Measurements from ENCODE around the gene TUBA4B. TPM values are rescaled to one million over a fixed set of nuclear protein-coding genes. Genes with fewer than 3 reads are reported as not detected.

The TUBA4B gene
- polyA plus RNA-seq, 3 donors, result not detected

- no peak for DNase-seq
- peak overlapping the region; percentile 18 to 88 (median 68) for H3K27ac Mint-ChIP-seq
- peaks cover 0 to 15% (median 6%) of the 10 kb centered on the region in 7 donors for H3K9me3 Mint-ChIP-seq
- intact Hi-C loops (cut with micrococcal nuclease), result loop anchor here in 1 of 2 donors (5.0 kb wide), 1 partner anchor 68 kb away; no protein-coding TSS in a partner anchor
- peaks cover 54 to 63% of the 10 kb centered on the region in 2 donors for H3K36me3 Mint-ChIP-seq
- H3K27me3 Mint-ChIP-seq (ENCODE audit: low read depth in 3 of 3), result peaks cover 21 to 32% (median 25%) of the 10 kb centered on the region in 3 donors
- Histone ChIP-seq H2AFZ (ENCODE audit: insufficient read depth, low read depth, low read length, poor library complexity, severe bottlenecking) (peak overlapping the region; percentile 82), H3K9me3 (replicated peaks in 1 of 2; ENCODE audit: control insufficient read depth in 1 of 2, insufficient read depth in 1 of 2, low read length in 2 of 2) (no peaks in the 10 kb centered on the region), H3K4me3 (replicated peaks in 1 of 3; ENCODE audit: low read depth in 2 of 3, low read length in 3 of 3) (peak overlapping the region; percentile 80 to 89 (median 81)), H3K9ac (ENCODE audit: insufficient read depth, low read length, poor library complexity, severe bottlenecking) (peak overlapping the region; percentile 89), H4K20me1 (ENCODE audit: insufficient read depth, low read length) (peaks cover 56% of the 10 kb centered on the region), H3K36me3 (replicated peaks in 1 of 2; ENCODE audit: control insufficient read depth in 1 of 2, insufficient read depth in 2 of 2, low read length in 2 of 2) (peaks cover 32 to 48% of the 10 kb centered on the region in 2 donors), H3K79me2 (ENCODE audit: insufficient read depth, low read length) (peaks cover 27% of the 10 kb centered on the region), H3K4me2 (replicated peaks; ENCODE audit: extremely low read depth, low read length, poor library complexity, severe bottlenecking) (peak overlapping the region; percentile 96), H3K27me3 (ENCODE audit: control insufficient read depth in 2 of 2, insufficient read depth in 2 of 2, low read length in 2 of 2) (peaks cover 0 to 18% of the 10 kb centered on the region in 2 donors), H3K4me1 (ENCODE audit: control insufficient read depth in 1 of 2, insufficient read depth in 2 of 2, low read length in 2 of 2) (peaks cover 45 to 50% of the 10 kb centered on the region in 2 donors), H3K27ac (ENCODE audit: low read depth in 1 of 2, low read length in 2 of 2) (peak overlapping the region in 1 of 2 donors; percentile 86)
- TF ChIP-seq, protein P1, sequence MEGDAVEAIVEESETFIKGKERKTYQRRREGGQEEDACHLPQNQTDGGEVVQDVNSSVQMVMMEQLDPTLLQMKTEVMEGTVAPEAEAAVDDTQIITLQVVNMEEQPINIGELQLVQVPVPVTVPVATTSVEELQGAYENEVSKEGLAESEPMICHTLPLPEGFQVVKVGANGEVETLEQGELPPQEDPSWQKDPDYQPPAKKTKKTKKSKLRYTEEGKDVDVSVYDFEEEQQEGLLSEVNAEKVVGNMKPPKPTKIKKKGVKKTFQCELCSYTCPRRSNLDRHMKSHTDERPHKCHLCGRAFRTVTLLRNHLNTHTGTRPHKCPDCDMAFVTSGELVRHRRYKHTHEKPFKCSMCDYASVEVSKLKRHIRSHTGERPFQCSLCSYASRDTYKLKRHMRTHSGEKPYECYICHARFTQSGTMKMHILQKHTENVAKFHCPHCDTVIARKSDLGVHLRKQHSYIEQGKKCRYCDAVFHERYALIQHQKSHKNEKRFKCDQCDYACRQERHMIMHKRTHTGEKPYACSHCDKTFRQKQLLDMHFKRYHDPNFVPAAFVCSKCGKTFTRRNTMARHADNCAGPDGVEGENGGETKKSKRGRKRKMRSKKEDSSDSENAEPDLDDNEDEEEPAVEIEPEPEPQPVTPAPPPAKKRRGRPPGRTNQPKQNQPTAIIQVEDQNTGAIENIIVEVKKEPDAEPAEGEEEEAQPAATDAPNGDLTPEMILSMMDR (IDR thresholded peaks at IDR 0.05), result no peak
- H3K4me1 Mint-ChIP-seq, result peaks cover 53% of the 10 kb centered on the region
- peak overlapping the region; percentile 95 to 98 for H3K4me3 Mint-ChIP-seq
- 1% methylated on average over 19 of the region's 19 CpGs for WGBS (ENCODE audit: insufficient coverage)
Measured at GRCh38 chr2:219228911-219229304, 24.1 kb upstream of the TUBA4B start.

DNA sequence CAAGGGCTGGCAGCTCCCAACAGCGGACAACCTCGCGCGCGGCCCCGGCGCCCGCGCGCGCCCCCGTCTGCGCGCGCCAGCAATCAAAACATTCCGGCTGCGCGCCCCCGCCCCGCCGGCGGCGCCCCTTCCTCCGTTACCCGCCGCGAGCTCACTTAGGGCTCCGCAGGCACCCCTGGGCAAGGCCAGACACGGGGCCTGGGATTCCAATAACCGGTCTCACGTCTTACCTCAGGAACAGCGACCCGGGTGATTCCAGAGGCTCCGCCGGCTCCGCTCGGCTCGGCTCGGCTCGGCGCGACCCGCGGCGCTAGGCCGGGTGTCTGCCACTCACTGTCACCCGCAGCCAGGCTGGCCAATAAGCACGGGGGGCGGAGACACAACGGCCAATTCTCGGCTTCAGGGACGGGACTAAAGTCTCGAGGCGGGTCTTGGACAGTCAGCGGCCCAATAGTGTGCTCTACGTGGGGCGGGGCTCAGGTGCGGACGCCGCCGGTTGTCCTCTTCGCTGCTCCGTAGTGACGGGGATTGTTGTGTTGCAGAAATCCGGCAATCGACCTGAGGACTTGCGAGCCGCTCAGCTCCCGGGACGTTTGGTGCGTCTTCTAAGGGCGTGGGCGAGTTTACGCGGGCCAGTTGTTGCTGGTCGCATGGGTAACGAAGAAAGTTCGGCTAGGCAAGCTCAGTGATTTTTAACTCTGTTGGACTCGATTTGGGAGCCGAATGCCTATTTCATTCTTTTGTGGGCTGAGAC lies 23.6 kb upstream of the TUBA4B start, which contains the start of the genes ANKZF1 and ATG9A:
TSS of gene ANKZF1 (plus strand) at position 502 of the 754 bp plus-strand sequence. CDS start 452 bp downstream, outside the sequence.
TSS of gene ATG9A (minus strand) at position 332 of the 754 bp plus-strand sequence. CDS start 1,612 bp downstream, outside the sequence.
- Histone ChIP-seq H3K9me3 (replicated peaks in 1 of 2; ENCODE audit: control insufficient read depth in 1 of 2, insufficient read depth in 1 of 2, low read length in 2 of 2) (no peaks in the 10 kb centered on the region), H3K4me3 (replicated peaks in 1 of 3; ENCODE audit: low read depth in 2 of 3, low read length in 3 of 3) (peak within 1 kb of the TSS; percentile 80 to 89 (median 81)), H3K4me2 (replicated peaks; ENCODE audit: extremely low read depth, low read length, poor library complexity, severe bottlenecking) (peak within 1 kb of the TSS; percentile 96), H3K27ac (ENCODE audit: low read depth in 1 of 2, low read length in 2 of 2) (peak within 1 kb of the TSS; percentile 67 to 86), H4K20me1 (ENCODE audit: insufficient read depth, low read length) (peaks cover 50% of the 10 kb centered on the region), H3K36me3 (replicated peaks in 1 of 2; ENCODE audit: control insufficient read depth in 1 of 2, insufficient read depth in 2 of 2, low read length in 2 of 2) (peaks cover 32 to 48% of the 10 kb centered on the region in 2 donors), H3K9ac (ENCODE audit: insufficient read depth, low read length, poor library complexity, severe bottlenecking) (peak within 1 kb of the TSS; percentile 89), H2AFZ (ENCODE audit: insufficient read depth, low read depth, low read length, poor library complexity, severe bottlenecking) (peak within 1 kb of the TSS; percentile 82), H3K79me2 (ENCODE audit: insufficient read depth, low read length) (peaks cover 27% of the 10 kb centered on the region), H3K4me1 (ENCODE audit: control insufficient read depth in 1 of 2, insufficient read depth in 2 of 2, low read length in 2 of 2) (peaks cover 45 to 48% of the 10 kb centered on the region in 2 donors), H3K27me3 (ENCODE audit: control insufficient read depth in 2 of 2, insufficient read depth in 2 of 2, low read length in 2 of 2) (peaks cover 0 to 12% of the 10 kb centered on the region in 2 donors)
- Mint-ChIP-seq H3K4me1 (peaks cover 51% of the 10 kb centered on the region), H3K4me3 (peak within 1 kb of the TSS; percentile 95 to 98), H3K27ac (peak within 1 kb of the TSS; percentile 88 to 99 (median 96)), H3K9me3 (peaks cover 0 to 9% (median 0%) of the 10 kb centered on the region in 7 donors), H3K27me3 (ENCODE audit: low read depth in 3 of 3) (peaks cover 16 to 26% (median 22%) of the 10 kb centered on the region in 3 donors), H3K36me3 (peaks cover 54 to 63% of the 10 kb centered on the region in 2 donors)
- TF ChIP-seq, protein P1 (IDR thresholded peaks at IDR 0.05), result no peak
- intact Hi-C loops (cut with micrococcal nuclease), result loop anchor here (2.0 to 5.0 kb wide), 2 partner anchors 19 to 68 kb away; no protein-coding TSS in a partner anchor
- WGBS (ENCODE audit: insufficient coverage), result under 1% methylated on average over 80 of the region's 80 CpGs
- peak; percentile 95 to 98 (median 96) for DNase-seq
